HG03442 (cell line): ENCODE measurements around the gene CSRP1.
"Not testable (repeated sequence)": the region's sequence is repeated elsewhere in the genome, so short reads cannot be mapped to it uniquely, and the experiment has no call there.

Source experiments
- ATAC-seq: cut with Tn5 transposase; IDR thresholded peaks from one replicate; pipeline ENCODE4 v1.9.1; 2021; ENCODE audit warnings: mild to moderate bottlenecking, moderate library complexity; ENCODE audit not compliant: unreplicated experiment

Gene CSRP1

GRCh38 chr1:201506557-201507359 is at the start of gene CSRP1:
Gene CSRP1 (minus strand): TSS chr1:201507123. CDS start chr1:201496303, 10,820 bp downstream.
- peak; percentile 85 for ATAC-seq

- ATAC-seq, result no peak
Measured at GRCh38 chr1:201555593-201555945, 48.6 kb upstream of the CSRP1 start.

GRCh38 chr1:201554789-201555592 is 48.1 kb upstream of the CSRP1 start:
- ATAC-seq, result no peak

- ATAC-seq, result no peak
Measured at GRCh38 chr1:201554190-201554600, 47.3 kb upstream of the CSRP1 start.

GRCh38 chr1:201553496-201554189 is 46.7 kb upstream of the CSRP1 start:
- ATAC-seq, result no peak

GRCh38 chr1:201552941-201553351 is 46.0 kb upstream of the CSRP1 start:
- ATAC-seq, result no peak

GRCh38 chr1:201551877-201552731 is 45.2 kb upstream of the CSRP1 start:
- no peak for ATAC-seq

GRCh38 chr1:201551096-201551495 is 44.2 kb upstream of the CSRP1 start:
- no peak for ATAC-seq

- not testable (repeated sequence) for ATAC-seq
Measured at GRCh38 chr1:201549522-201549921, 42.6 kb upstream of the CSRP1 start.

- no peak for ATAC-seq
Measured at GRCh38 chr1:201545851-201546492, 39.0 kb upstream of the CSRP1 start.

GRCh38 chr1:201544710-201545109 is 37.8 kb upstream of the CSRP1 start:
- ATAC-seq, result no peak

- ATAC-seq, result no peak
Measured at GRCh38 chr1:201543871-201544642, 37.1 kb upstream of the CSRP1 start.

- ATAC-seq, result no peak
Measured at GRCh38 chr1:201542309-201543035, 35.5 kb upstream of the CSRP1 start.

GRCh38 chr1:201540846-201541735 is 34.2 kb upstream of the CSRP1 start:
- no peak for ATAC-seq

GRCh38 chr1:201539561-201540431 is 32.9 kb upstream of the CSRP1 start:
- no peak for ATAC-seq
